AG04449 (cell line): ENCODE results near the gene DTX1.

Source experiments
- CTCF ChIA-PET: fragments of 350-600 bp; formaldehyde crosslinking; extraction: SDS; loops from one replicate; lab custom pipeline; 2021; ENCODE audit warnings: antibody characterized with exemption; lab: Yijun Ruan, JAX
- POLR2A ChIA-PET: fragments of 400-600, 350-600 bp; formaldehyde crosslinking; extraction: SDS; loops from one replicate; lab custom pipeline; 2020; ENCODE audit warnings: antibody characterized with exemption, inconsistent platforms; lab: Yijun Ruan, JAX
- DNase-seq: peaks from one replicate; pipeline ENCODE4 v3.0.0-alpha.2; 2010; ENCODE audit warnings: low read depth, low spot score
- H3K4me3 ChIP-seq: 2 replicates; pipeline ENCODE4 v1.5.1; 2011; ENCODE audit warnings: low read depth, mild to moderate bottlenecking, control low read depth, low read length
- TF ChIP-seq, protein P1 (sequence below): IDR thresholded peaks from one replicate; pipeline ENCODE4 v1.5.1; 2011; ENCODE audit warnings: mild to moderate bottlenecking, moderate library complexity, low read length, control low read depth, inconsistent platforms; ENCODE audit not compliant: insufficient read depth; ENCODE audit errors: missing control alignments

DTX1 gene

DNA sequence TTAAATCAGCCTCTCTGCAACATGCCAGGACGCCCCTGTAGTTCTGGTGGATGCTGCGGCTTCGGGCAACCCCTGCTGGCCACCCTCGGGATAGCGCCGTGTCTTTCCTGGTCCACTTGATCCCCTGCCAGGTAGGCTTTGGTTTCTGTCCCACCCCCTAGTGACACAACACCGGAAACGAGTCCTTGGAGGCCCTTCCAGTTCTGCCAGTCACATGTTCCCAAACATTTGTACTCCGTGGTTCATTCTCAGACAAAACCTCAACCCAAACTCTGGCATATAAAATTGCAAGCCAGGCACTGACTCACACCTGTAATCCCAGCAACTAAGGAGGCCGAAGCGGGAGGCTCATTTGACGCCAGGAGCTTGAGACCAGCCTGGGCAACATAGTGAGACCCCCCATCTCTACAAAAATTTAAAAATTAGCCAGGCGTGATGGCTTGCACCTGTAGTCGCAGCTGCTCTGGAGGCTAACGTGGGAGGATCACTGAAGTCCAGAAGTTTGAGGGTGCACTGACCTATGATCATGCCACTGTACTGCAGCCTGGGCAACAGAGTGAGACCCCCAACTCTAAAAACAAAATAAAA lies 42.0 kb downstream of the DTX1 start:
- ChIA-PET POLR2A (no interaction called here), CTCF (interaction anchor here (0.7 to 1.6 kb wide), 6 partner anchors 8 to 105 kb away, joined by 3 to 6 read pairs (median 3); no protein-coding TSS in a partner anchor)
- TF ChIP-seq, protein P1, sequence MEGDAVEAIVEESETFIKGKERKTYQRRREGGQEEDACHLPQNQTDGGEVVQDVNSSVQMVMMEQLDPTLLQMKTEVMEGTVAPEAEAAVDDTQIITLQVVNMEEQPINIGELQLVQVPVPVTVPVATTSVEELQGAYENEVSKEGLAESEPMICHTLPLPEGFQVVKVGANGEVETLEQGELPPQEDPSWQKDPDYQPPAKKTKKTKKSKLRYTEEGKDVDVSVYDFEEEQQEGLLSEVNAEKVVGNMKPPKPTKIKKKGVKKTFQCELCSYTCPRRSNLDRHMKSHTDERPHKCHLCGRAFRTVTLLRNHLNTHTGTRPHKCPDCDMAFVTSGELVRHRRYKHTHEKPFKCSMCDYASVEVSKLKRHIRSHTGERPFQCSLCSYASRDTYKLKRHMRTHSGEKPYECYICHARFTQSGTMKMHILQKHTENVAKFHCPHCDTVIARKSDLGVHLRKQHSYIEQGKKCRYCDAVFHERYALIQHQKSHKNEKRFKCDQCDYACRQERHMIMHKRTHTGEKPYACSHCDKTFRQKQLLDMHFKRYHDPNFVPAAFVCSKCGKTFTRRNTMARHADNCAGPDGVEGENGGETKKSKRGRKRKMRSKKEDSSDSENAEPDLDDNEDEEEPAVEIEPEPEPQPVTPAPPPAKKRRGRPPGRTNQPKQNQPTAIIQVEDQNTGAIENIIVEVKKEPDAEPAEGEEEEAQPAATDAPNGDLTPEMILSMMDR = peak; percentile 76
- no peak overlapping the region for H3K4me3 ChIP-seq
- DNase-seq = peak; percentile 26

DNA sequence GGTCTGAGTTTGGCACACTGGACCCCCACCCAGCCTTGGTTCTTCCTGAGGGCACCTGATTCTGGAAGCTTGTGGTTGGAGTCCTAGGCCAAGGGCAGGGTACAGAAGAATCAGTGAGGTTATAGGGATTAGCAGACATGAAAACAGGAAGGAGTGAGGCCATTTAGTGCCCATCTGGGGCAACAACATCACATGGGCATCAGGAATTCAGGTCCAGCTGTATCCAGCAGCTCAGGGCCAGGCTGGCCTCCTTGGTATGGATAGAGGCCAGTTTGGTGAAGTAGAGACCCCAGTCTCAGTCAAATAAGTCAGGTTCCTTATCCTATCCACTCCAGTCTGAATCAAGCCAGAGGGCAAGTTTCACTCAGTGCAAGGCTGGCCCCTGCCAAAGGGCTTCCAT lies 42.8 kb downstream of the DTX1 start:
- TF ChIP-seq, protein P1 = no peak
- no peak for DNase-seq
- ChIA-PET CTCF (interaction anchor here (1.2 to 1.4 kb wide), 3 partner anchors 9 to 106 kb away, joined by 3 to 6 read pairs (median 4); no protein-coding TSS in a partner anchor), POLR2A (no interaction called here)
- no peak overlapping the region for H3K4me3 ChIP-seq

DNA sequence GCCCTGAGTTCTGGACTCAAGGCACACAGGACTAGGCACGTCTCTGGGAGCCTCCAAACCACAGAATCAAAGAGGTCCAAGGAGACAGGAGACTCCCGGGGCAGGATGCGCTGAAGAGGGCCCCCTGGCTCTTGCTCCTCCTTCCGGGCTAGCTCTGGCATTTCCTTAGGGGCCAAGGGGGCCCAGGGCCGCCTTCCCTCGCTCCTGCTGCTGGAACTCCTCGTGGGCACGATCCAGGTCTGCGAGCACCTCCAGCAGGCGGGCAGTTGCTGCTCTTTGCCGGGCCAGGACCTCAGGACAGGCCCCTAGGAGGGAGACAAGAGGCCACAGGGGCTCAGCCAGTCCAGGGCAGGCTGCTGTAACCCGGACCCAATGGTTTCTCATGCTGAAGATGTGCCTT lies 43.2 kb downstream of the DTX1 start:
- ChIA-PET POLR2A (no interaction called here), CTCF (interaction anchor here (1.3 kb wide), 1 partner anchor 10 kb away, joined by 4 read pairs; no protein-coding TSS in a partner anchor)
- no peak overlapping the region for H3K4me3 ChIP-seq
- no peak for DNase-seq
- TF ChIP-seq, protein P1 = no peak

DNA sequence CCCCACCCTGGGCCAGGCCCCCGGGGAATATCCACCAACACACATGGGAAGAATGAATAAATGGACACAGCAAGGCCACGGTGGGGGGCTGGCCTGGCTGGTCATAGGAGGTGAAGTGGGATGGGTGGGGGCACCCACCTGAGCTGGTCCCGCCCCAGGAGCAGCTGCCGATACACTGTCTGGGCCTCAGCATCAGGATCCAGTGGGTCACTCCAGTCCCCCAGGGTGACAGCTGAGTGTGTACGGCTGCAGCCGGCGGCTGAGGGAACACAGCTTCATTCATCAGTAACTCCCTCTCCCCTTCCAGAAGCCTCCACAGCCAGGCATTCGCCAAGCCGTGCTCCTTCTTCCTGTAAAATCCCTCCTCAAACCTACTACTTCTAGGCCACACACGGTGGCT lies 45.2 kb downstream of the DTX1 start:
- ChIA-PET CTCF (no interaction called here), POLR2A (no interaction called here)
- no peak for DNase-seq
- TF ChIP-seq, protein P1 = no peak
- no peak overlapping the region for H3K4me3 ChIP-seq

DNA sequence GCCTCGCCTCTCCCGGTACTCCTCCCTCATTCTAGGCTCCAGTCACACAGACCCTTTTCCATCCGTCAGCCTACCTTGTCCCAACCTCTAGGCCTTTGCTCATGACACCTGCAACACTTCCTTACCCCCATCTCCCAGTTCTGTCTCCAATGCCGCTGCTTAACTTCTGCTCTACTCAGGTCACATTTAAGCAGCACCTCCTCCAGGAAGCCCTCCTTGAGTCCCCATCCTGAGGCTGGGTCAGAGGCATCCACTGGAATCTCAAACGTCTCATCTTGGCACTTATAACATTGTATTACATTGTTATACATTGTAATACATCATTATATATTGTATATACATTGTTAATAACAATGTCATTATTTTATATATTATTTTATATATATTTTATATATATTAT lies 46.3 kb downstream of the DTX1 start:
- DNase-seq = no peak
- TF ChIP-seq, protein P1 = no peak
- H3K4me3 ChIP-seq = no peak overlapping the region
- POLR2A ChIA-PET = no interaction called here
- CTCF ChIA-PET = no interaction called here

DNA sequence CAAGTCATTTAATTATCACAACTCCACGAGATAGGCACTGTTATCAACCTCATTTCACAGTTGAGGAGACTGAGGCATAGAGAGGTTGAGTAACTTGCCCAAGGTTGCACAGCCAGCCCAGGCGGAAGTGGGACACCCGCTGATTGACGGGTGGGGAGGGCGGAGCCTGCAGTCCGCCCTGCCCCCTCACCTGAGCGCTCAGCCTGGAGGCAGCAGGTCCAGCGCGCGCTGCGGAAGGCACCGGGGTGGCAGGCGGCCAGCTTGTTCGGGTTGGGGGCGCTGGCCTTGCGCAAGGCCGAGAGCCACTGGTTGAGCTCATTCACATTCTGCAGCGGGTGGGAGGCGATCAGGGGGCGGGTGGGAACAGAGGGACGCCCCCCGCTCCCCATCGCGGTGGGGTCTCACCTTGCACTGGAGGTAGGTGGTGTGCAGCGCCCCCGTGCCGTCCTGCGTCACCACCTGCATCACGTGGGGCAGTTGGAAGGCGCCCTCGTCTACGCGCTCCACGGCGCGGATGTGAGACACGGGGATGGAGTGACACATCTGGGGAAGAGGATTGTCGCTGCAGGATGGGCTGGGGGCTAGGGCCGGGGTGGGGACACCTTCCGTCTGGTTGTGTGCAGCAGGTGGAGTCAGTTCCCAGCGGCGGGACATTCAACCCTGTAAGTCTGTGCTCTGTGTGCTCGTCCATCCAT lies 47.4 kb downstream of the DTX1 start:
- ChIA-PET CTCF (no interaction called here), POLR2A (no interaction called here)
- H3K4me3 ChIP-seq = no peak overlapping the region
- DNase-seq = no peak
- TF ChIP-seq, protein P1 = no peak
